Ramos (cell line): Measurements from ENCODE around the gene SUFU.

Experiments used
- in situ Hi-C: fragments of 300-500 bp; cut with MboI; formaldehyde crosslinking; loops from one replicate; pipeline ENCODE4 v1.14.3; 2022; ENCODE audit warnings: low sequenced_read_pairs; ENCODE audit not compliant: unreplicated experiment

SUFU gene

GRCh38 chr10:102678068-102678400 lies 174.3 kb downstream of the SUFU start:
- in situ Hi-C loops = no loop called here

GRCh38 chr10:102678842-102679289 lies 175.1 kb downstream of the SUFU start:
- in situ Hi-C loops = no loop called here

GRCh38 chr10:102679596-102679995 lies 175.8 kb downstream of the SUFU start:
- in situ Hi-C loops = no loop called here

- in situ Hi-C loops = no loop called here
Observed at GRCh38 chr10:102681696-102682095, 177.9 kb downstream of the SUFU start.

GRCh38 chr10:102682416-102682815 lies 178.6 kb downstream of the SUFU start:
- in situ Hi-C loops = no loop called here

GRCh38 chr10:102682981-102683380 lies 179.2 kb downstream of the SUFU start:
- in situ Hi-C loops = no loop called here
